K562 (cell line): ENCODE measurements around the gene LPCAT3. TPM values are rescaled to one million over a fixed set of nuclear protein-coding genes. Genes with fewer than 3 reads are reported as not detected.

ENCODE experiments used
- ATF7 ChIP-seq: fragments of 450-650 bp; IDR thresholded peaks from 2 replicates; pipeline ENCODE4 v1.7.1; 2014; ENCODE audit warnings: mild to moderate bottlenecking, moderate library complexity
- E2F8 ChIP-seq: fragments of 450-650 bp; IDR thresholded peaks from 2 replicates; pipeline ENCODE4 v1.7.1; 2018; ENCODE audit warnings: mild to moderate bottlenecking, low read depth; ENCODE audit not compliant: partially characterized antibody
- ERF ChIP-seq: fragments of 450-650 bp; formaldehyde crosslinking; IDR thresholded peaks from 2 replicates; pipeline ENCODE4 v1.4.0; 2020; ENCODE audit warnings: mild to moderate bottlenecking, mixed read lengths
- FOXK2 ChIP-seq, 2 experiments: fragments of 450-650 bp; IDR thresholded peaks in 1 of 2; conservative IDR thresholded peaks in 1 of 2; 2 replicates each; pipeline ENCODE4 v1.6.1; 2016; ENCODE audit warnings: low read depth in 2 of 2, mild to moderate bottlenecking in 1 of 2
- HEY1 ChIP-seq: fragments of 250-450 bp; sonication (Bioruptor Pico); IDR thresholded peaks from 2 replicates; pipeline ENCODE4 v1.5.0; 2020; ENCODE audit warnings: mild to moderate bottlenecking, moderate library complexity, borderline replicate concordance
- KLF6 ChIP-seq: fragments of 250-450 bp; sonication (Bioruptor Pico); IDR thresholded peaks from 2 replicates; pipeline ENCODE4 v1.4.0; 2020; ENCODE audit warnings: mild to moderate bottlenecking, moderate library complexity, borderline replicate concordance
- MNT ChIP-seq, 2 experiments: fragments of 450-650 bp; conservative IDR thresholded peaks; 2 replicates each; pipeline ENCODE4 v1.6.1; 2017; ENCODE audit warnings: mild to moderate bottlenecking in 2 of 2, moderate library complexity in 2 of 2
- MYBL2 ChIP-seq, 2 experiments: fragments of 450-650 bp in 1 of 2; sonication (generic) in 1 of 2; formaldehyde crosslinking in 1 of 2; IDR thresholded peaks; 2 replicates each; pipeline versions ENCODE4 v1.6.1 to v1.8.1; 2017 to 2022; ENCODE audit warnings: borderline replicate concordance in 1 of 2, inconsistent platforms in 1 of 2, low read depth in 1 of 2, mild to moderate bottlenecking in 1 of 2, missing genetic modification reagents in 1 of 2, moderate library complexity in 1 of 2
- NRF1 ChIP-seq, 2 experiments: fragments of 450-650 bp; IDR thresholded peaks in 1 of 2; conservative IDR thresholded peaks in 1 of 2; 2 replicates each; pipeline ENCODE4 v1.6.1; 2014; ENCODE audit warnings: mild to moderate bottlenecking in 2 of 2
- RB1 ChIP-seq: fragments of 450-650 bp; IDR thresholded peaks from 2 replicates; pipeline ENCODE4 v1.6.1; 2017; ENCODE audit warnings: low read depth, mild to moderate bottlenecking
- SMAD2 ChIP-seq: fragments of 150-350 bp; IDR thresholded peaks from 2 replicates; pipeline ENCODE4 v1.6.1; 2014; ENCODE audit warnings: low read depth, mild to moderate bottlenecking, low read length
- TFAP4 ChIP-seq: sonication (generic); formaldehyde crosslinking; IDR thresholded peaks from 2 replicates; pipeline ENCODE4 v1.8.0; 2022; ENCODE audit warnings: missing genetic modification reagents, mild to moderate bottlenecking, moderate library complexity, borderline replicate concordance
- YY1 ChIP-seq, 3 experiments: IDR thresholded peaks; 2 replicates each; pipeline ENCODE4 v1.6.1; 2011; ENCODE audit warnings: low read length in 2 of 3, mild to moderate bottlenecking in 2 of 3, moderate library complexity in 2 of 3, borderline replicate concordance in 1 of 3, control low read depth in 1 of 3, low read depth in 1 of 3; ENCODE audit not compliant: insufficient read depth in 3 of 3, insufficient replicate concordance in 2 of 3, control insufficient read depth in 1 of 3, insufficient read length in 1 of 3; ENCODE audit errors: extremely low read depth in 1 of 3
- ZKSCAN3 ChIP-seq: fragments of 250-450 bp; sonication (Bioruptor Pico); IDR thresholded peaks from 2 replicates; pipeline ENCODE4 v1.4.0; 2020
- ZNF395 ChIP-seq: fragments of 200-800 bp; sonication (Bioruptor generic); IDR thresholded peaks from 2 replicates; pipeline ENCODE4 v1.6.1; 2017; ENCODE audit warnings: missing genetic modification characterization, missing compliant biosample characterization
- ZNF639 ChIP-seq, 2 experiments: fragments of 200-800 bp in 1 of 2; sonication (Bioruptor generic) in 1 of 2; sonication (generic) in 1 of 2; formaldehyde crosslinking in 1 of 2; IDR thresholded peaks in 1 of 2; conservative IDR thresholded peaks in 1 of 2; 2 replicates each; pipeline versions ENCODE4 v1.5.0 to v1.6.1; 2016 to 2020; ENCODE audit warnings: missing compliant biosample characterization in 1 of 2, missing genetic modification characterization in 1 of 2, missing genetic modification reagents in 1 of 2
- polyA plus RNA-seq, 8 experiments: library from polyadenylated mRNA; depleted of rRNA in 4 of 8; stranded (reverse) in 5 of 8; unstranded in 3 of 8; fragments of >200 nt; fragmentation: Nextera tagmentation in 2 of 8; fragmentation: Illumina TruSeq in 1 of 8; extraction: Ambion mirVana in 2 of 8; extraction: Trizol in 1 of 8; gene quantifications; 2 replicates each; pipeline versions ENCODE4 v1.2.1 to v1.2.3, GENCODE V29; 2011 to 2014; ENCODE audit warnings: inconsistent platforms in 1 of 8, missing spikeins in 1 of 8
- total RNA-seq, 7 experiments: library from RNA; depleted of rRNA in 6 of 7; stranded (reverse); fragments of >200 nt in 6 of 7; fragmentation: Illumina TruSeq in 2 of 7; extraction: Trizol in 2 of 7; gene quantifications; 2 replicates each; pipeline versions ENCODE4 v1.2.1 to v1.2.3, GENCODE V29; 2011 to 2021; ENCODE audit warnings: low replicate concordance in 1 of 7

The LPCAT3 gene
- total and polyA plus RNA-seq, 9 of the 15 experiments (the other 6 are each of a cell fraction or from before 2014, with no cell fraction given): 4.9 to 52.5 (median 25.3) TPM

GRCh38 chr12:6961695-6962284 lies 56.5 kb downstream of the LPCAT3 start (continued):
- TF ChIP-seq MYBL2 (IDR thresholded peaks at IDR 0.05; ENCODE audit: low read depth) (no peak), MYBL2 (CRISPR knock-in tag; IDR thresholded peaks at IDR 0.05; ENCODE audit: borderline replicate concordance) (no peak), SMAD2 (no peak), HEY1 (CRISPR knock-in tag) (no peak), ZNF639 (CRISPR knock-in tag; conservative IDR thresholded peaks at IDR 0.05 in 1 of 2, IDR thresholded peaks at IDR 0.05 in 1 of 2) (peak in 1 of 2 experiments; percentile 61; a peak in 2 of 4 replicates), MNT (conservative IDR thresholded peaks at IDR 0.05) (peak in 1 of 2 experiments; percentile 69; a peak in 2 of 4 replicates), ERF (no peak), ZKSCAN3 (CRISPR knock-in tag) (no peak), ATF7 (peak; percentile 51; the same call in 1 of the 2 replicates), KLF6 (CRISPR knock-in tag) (peak; percentile 15; the same call in 1 of the 2 replicates), ZNF395 (CRISPR knock-in tag) (no peak; the same call in 1 of the 2 replicates), RB1 (peak; percentile 40; the same call in 1 of the 2 replicates), TFAP4 (CRISPR knock-in tag) (peak; percentile 59; the same call in 1 of the 2 replicates), YY1 (IDR thresholded peaks at IDR 0.05; ENCODE audit: borderline replicate concordance in 1 of 3, control insufficient read depth in 1 of 3, extremely low read depth in 1 of 3, insufficient read depth in 3 of 3, insufficient read length in 1 of 3, insufficient replicate concordance in 2 of 3, low read depth in 1 of 3, low read length in 2 of 3) (peak in 1 of 3 experiments; percentile 34), NRF1 (conservative IDR thresholded peaks at IDR 0.05 in 1 of 2, IDR thresholded peaks at IDR 0.05 in 1 of 2) (peak; percentile 56 to 61), FOXK2 (conservative IDR thresholded peaks at IDR 0.05 in 1 of 2, IDR thresholded peaks at IDR 0.05 in 1 of 2; ENCODE audit: low read depth in 2 of 2) (0 out of 4 replicates have a peak, but pooled peaks of 1 of the 2 experiments have one; percentile 28), E2F8 (peak; percentile 80)
